Rectal smooth muscle tissue (tissue), 1 donor: ENCODE results near the gene TMEM121B.
"Not testable (repeated sequence)": the region's sequence is repeated elsewhere in the genome, so short reads cannot be mapped to it uniquely, and the experiment has no call there.

ENCODE experiments used
- H3K27ac ChIP-seq: one replicate; pipeline ENCODE4 v1.7.0; 2013; ENCODE audit warnings: low read depth, low read length, inconsistent platforms
- H3K27me3 ChIP-seq: one replicate; pipeline ENCODE4 v1.7.0; 2013; ENCODE audit warnings: low read length; ENCODE audit not compliant: control insufficient read depth, insufficient read depth
- H3K36me3 ChIP-seq: one replicate; pipeline ENCODE4 v1.7.0; 2013; ENCODE audit warnings: low read length; ENCODE audit not compliant: control insufficient read depth, insufficient read depth
- H3K4me1 ChIP-seq: one replicate; pipeline ENCODE4 v1.7.0; 2013; ENCODE audit warnings: low read length; ENCODE audit not compliant: control insufficient read depth, insufficient read depth
- H3K4me3 ChIP-seq: one replicate; pipeline ENCODE4 v1.7.0; 2013; ENCODE audit warnings: low read length
- H3K9ac ChIP-seq: one replicate; pipeline ENCODE4 v1.7.0; 2013; ENCODE audit warnings: low read length

TMEM121B gene

GRCh38 chr22:17149076-17149815 lies 28.1 kb upstream of the TMEM121B start:
- Histone ChIP-seq H3K36me3 (peaks cover 6% of the 10 kb centered on the region), H3K4me3 (no peak overlapping the region), H3K27ac (no peak overlapping the region), H3K27me3 (no peaks in the 10 kb centered on the region), H3K4me1 (no peaks in the 10 kb centered on the region), H3K9ac (no peak overlapping the region)

DNA sequence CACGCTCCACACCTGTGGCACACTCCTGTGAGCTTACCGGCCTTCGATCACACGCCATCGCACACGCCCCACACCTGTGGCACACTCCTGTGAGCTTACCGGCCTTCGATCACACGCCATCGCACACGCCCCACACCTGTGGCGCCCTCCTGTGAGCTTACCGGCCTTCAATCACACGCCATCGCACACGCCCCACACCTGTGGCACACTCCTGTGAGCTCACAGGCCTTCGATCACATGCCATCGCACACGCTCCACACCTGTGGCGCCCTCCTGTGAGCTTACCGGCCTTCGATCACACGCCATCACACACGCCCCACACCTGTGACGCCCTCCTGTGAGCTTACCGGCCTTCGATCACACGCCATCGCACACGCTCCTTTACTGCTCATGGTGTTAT lies 26.3 kb upstream of the TMEM121B start:
- not testable (repeated sequence) for H3K27me3 ChIP-seq, H3K9ac ChIP-seq, H3K4me1 ChIP-seq, H3K36me3 ChIP-seq, H3K27ac ChIP-seq, H3K4me3 ChIP-seq

DNA sequence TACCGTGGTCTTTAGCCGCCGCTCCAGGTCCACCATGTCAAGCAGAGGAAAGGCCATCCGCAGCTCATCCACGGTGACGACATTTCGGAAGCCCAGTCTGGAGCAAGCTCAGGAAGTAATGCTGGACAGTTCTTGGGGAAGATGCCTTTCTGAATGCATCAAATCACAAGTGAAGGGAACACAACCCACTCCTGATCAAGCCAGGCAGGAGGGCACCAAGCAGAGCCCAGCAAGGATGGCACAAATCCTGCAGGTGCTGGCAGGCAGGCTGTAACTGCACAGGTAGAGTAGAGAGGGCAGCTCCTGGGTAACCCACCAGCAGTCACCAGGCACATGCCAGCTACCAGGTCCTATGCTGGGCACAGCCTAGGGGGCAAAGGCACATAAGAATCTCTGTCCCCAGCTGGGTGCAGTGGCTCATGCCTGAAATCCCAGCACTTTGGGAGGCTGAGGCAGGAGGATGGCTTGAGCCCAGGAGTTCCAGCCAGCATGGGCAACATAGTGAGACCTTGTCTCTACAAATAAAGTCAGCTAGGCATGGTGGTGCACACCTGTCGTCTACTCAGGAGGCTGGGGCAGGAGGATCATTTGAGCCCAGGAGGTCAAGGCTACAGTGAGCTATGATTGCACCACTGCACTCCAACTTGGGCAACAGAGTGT lies 24.0 kb upstream of the TMEM121B start:
- Histone ChIP-seq H3K9ac (no peak overlapping the region), H3K36me3 (peaks cover 13% of the 10 kb centered on the region), H3K4me3 (no peak overlapping the region), H3K27me3 (no peaks in the 10 kb centered on the region), H3K4me1 (no peaks in the 10 kb centered on the region), H3K27ac (no peak overlapping the region)

DNA sequence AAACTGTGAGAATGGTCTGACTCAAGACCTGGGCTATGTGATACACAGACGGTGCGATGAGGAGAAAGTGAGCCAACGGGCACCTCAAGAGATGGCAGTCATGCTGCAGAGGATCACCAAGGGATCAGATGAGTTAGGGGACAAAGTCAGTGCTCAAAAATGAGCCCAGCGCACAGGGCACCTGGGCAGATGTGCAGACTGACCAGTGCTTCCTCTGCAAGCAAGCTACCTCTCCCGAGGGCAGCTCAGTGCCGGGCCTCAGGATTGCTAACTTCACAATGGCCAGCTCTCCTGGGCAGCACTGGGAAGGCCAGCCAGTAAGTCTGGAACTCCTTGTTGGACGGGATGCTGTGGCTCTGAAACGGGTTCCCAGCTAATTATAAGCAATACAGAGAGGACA lies 22.7 kb upstream of the TMEM121B start:
- Histone ChIP-seq H3K9ac (no peak overlapping the region), H3K36me3 (peaks cover 16% of the 10 kb centered on the region)

GRCh38 chr22:17143101-17143500 lies 21.9 kb upstream of the TMEM121B start:
- Histone ChIP-seq H3K27ac (no peak overlapping the region), H3K36me3 (peaks cover 16% of the 10 kb centered on the region), H3K4me3 (no peak overlapping the region), H3K4me1 (no peaks in the 10 kb centered on the region), H3K27me3 (no peaks in the 10 kb centered on the region), H3K9ac (no peak overlapping the region)

More for the DNA sequence above, 22.7 kb upstream of the TMEM121B start:
- no peak overlapping the region for H3K27ac ChIP-seq
- H3K4me3 ChIP-seq, result no peak overlapping the region
- H3K27me3 ChIP-seq, result no peaks in the 10 kb centered on the region
- H3K4me1 ChIP-seq, result no peaks in the 10 kb centered on the region

DNA sequence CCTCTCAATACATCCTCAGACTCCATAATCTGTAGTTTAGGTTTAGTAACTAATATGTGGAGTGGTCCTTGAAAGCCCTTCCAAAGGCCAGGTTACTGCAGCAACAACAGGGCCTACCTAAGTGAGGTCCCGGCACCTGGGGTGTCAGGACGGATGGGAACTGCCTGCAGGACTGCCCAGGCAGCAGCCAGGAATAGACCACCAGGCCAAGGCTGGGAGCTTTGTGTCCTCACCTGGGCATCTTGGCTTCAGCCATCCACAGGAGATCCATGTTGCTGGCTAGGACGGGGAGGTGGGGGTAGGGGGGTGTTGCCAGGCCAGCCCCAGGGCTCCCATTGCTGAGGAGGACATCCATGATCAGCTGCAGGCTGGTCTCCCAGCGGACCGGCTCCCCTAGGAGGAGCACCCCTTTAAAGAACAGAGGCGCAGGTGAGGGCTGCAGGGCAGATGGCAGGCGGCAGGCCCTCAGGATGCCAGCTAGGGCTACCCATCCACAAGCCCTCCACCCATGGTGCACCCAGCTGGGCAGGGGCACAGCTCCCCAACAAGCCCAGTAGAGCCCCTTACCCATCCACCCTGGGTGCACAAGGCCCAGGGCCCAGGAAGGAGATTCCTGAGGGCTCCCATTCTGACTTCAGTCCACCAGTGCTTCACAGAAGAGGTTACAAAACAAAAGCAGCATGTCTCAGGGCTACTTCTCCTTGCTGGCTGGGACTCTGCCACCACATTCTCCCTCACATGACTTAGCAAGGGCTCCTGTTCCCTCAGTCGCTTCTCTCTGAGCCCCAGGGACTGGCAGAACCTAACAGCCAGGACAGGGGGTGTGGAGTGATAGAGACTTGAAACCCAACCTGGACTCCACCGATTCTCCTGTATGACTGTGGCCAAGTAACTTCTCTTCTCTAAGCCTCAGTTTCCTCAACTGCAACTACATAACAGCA lies 19.9 kb upstream of the TMEM121B start:
- H3K9ac ChIP-seq, result no peak overlapping the region
- H3K27ac ChIP-seq, result no peak overlapping the region
- no peaks in the 10 kb centered on the region for H3K27me3 ChIP-seq
- no peaks in the 10 kb centered on the region for H3K4me1 ChIP-seq
- no peak overlapping the region for H3K4me3 ChIP-seq
- peaks cover 16% of the 10 kb centered on the region for H3K36me3 ChIP-seq

DNA sequence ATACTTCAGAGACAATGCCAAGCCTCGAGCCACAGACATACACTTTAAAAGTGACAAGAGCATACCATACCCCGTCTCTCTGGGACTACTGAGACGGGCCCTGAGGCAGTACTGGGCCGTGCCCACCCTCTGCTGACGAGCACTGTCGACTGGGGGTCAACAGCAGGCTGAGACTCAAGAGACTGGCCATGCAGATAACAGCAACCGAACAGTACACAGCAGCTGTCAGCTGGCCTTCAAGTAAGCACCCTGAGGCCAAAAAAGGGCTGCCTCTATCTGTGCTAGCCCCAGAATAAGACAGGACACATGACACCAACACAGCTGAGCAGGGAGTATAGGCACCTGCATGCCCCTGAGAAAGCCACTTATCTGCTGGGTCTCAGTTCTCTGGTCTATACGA lies 18.9 kb upstream of the TMEM121B start:
- H3K36me3 ChIP-seq, result peaks cover 14% of the 10 kb centered on the region
- H3K27ac ChIP-seq, result no peak overlapping the region
- no peaks in the 10 kb centered on the region for H3K4me1 ChIP-seq
- H3K9ac ChIP-seq, result no peak overlapping the region
- no peak overlapping the region for H3K4me3 ChIP-seq
- H3K27me3 ChIP-seq, result no peaks in the 10 kb centered on the region

GRCh38 chr22:17138513-17138912 lies 17.4 kb upstream of the TMEM121B start:
- H3K9ac ChIP-seq, result no peak overlapping the region
- H3K4me3 ChIP-seq, result no peak overlapping the region
- peaks cover 7% of the 10 kb centered on the region for H3K36me3 ChIP-seq
- no peak overlapping the region for H3K27ac ChIP-seq
- no peaks in the 10 kb centered on the region for H3K4me1 ChIP-seq
- no peaks in the 10 kb centered on the region for H3K27me3 ChIP-seq

DNA sequence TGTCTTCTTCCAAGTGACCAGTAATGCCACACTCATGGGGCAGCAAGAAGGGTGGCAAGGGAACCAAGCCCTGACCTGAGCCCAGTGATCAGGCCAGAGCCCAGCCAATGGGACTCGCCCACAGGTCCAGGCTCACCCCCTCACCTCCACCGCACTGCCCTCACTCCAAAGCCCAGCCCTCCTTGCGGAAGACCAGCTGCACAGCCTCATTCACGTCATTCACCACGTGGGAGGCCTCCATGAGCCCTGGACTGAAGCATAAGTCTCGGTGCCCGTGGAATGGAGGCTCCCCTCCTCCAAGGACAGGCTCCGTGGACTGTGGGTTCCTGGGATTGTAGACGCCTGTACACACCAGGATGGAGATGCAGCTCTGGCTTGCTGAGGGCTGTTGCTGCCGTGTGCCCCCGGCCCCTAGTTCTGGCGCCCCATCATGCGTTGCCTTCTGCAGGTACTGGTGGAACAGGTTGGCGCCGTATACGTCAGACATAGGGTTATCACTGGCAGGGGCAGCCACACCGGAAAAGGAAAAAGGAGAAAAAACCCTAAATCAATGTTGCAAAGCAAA lies 16.8 kb upstream of the TMEM121B start:
- no peak overlapping the region for H3K9ac ChIP-seq
- no peaks in the 10 kb centered on the region for H3K27me3 ChIP-seq
- peaks cover 7% of the 10 kb centered on the region for H3K36me3 ChIP-seq
- no peak overlapping the region for H3K4me3 ChIP-seq
- H3K27ac ChIP-seq, result no peak overlapping the region
- H3K4me1 ChIP-seq, result no peaks in the 10 kb centered on the region

DNA sequence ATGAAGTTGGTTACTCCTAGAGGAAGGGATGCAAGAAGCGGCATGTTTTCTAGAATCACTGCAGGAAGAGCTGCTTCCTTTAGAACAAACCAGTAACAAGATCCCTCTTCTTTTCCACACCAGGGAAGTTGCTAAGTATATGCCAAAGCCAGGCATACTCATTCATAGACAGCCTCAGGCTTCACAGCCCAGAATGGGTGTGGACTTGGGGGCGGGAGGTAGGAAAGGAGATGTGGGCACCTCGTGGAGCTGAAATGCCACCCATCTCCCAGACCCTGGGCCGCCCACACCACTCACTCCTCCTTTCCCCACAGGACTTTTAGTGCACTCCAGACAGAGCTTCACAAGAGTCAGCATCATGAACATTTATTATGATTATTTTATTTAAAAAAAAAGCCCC lies 16.0 kb upstream of the TMEM121B start:
- no peaks in the 10 kb centered on the region for H3K4me1 ChIP-seq
- no peak overlapping the region for H3K27ac ChIP-seq
- H3K36me3 ChIP-seq, result peaks cover 7% of the 10 kb centered on the region
- no peaks in the 10 kb centered on the region for H3K27me3 ChIP-seq
- no peak overlapping the region for H3K4me3 ChIP-seq
- no peak overlapping the region for H3K9ac ChIP-seq

DNA sequence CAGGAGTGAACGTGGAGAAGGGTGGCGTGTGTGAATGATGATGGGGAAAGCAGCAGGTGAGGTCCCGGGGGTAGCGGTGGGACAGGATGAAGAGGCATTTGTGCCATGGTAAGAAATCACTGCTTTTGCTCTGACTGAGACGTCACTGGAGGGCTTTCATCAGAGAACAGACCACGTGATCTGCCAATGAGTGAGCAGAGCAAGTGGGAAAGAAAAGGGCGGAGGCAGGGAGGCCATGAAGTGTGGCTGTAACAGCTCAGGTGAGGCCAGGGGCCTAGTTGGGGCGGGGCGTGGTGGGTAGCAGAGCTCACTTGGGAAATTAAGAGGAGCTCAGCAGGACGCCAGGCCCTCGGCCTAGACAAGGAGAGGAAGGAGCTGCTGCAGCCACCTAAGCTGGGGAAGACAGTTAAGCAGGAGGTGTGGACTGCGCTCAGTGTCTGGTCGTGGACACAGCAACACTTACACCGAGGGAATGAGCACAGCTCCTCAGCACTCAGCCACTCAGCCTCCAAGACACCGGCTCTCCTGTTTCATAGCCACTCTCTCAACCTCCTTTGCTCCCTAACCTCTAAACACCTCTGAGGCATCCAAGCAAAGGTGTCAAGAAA lies 14.1 kb upstream of the TMEM121B start:
- Histone ChIP-seq H3K36me3 (peaks cover 4% of the 10 kb centered on the region), H3K4me3 (no peak overlapping the region), H3K27me3 (no peaks in the 10 kb centered on the region)

GRCh38 chr22:17133137-17133536 lies 12.0 kb upstream of the TMEM121B start:
- no peaks in the 10 kb centered on the region for H3K4me1 ChIP-seq
- H3K36me3 ChIP-seq, result no peaks in the 10 kb centered on the region
- H3K9ac ChIP-seq, result no peak overlapping the region
- H3K27ac ChIP-seq, result no peak overlapping the region
- no peaks in the 10 kb centered on the region for H3K27me3 ChIP-seq
- no peak overlapping the region for H3K4me3 ChIP-seq

More for the DNA sequence above, 14.1 kb upstream of the TMEM121B start:
- H3K27ac ChIP-seq, result no peak overlapping the region
- H3K9ac ChIP-seq, result no peak overlapping the region
- H3K4me1 ChIP-seq, result no peaks in the 10 kb centered on the region
